Vein endothelial cell (primary cell): ENCODE data around the gene SMIM33. TPM values are rescaled to one million over a fixed set of nuclear protein-coding genes. Genes with fewer than 3 reads are reported as not detected.

Experiments
- small RNA-seq: library from RNA; depleted of rRNA; stranded (forward); fragments of <200 nt; gene quantifications from one replicate; pipeline ENCODE3, GENCODE V24; 2012
- total RNA-seq: library from RNA; depleted of rRNA; stranded (reverse); fragments of >200 nt; gene quantifications from 2 replicates; pipeline ENCODE4 v1.2.3, GENCODE V29; 2012

Gene SMIM33
- not detected in 2 replicates for total RNA-seq

DNA sequence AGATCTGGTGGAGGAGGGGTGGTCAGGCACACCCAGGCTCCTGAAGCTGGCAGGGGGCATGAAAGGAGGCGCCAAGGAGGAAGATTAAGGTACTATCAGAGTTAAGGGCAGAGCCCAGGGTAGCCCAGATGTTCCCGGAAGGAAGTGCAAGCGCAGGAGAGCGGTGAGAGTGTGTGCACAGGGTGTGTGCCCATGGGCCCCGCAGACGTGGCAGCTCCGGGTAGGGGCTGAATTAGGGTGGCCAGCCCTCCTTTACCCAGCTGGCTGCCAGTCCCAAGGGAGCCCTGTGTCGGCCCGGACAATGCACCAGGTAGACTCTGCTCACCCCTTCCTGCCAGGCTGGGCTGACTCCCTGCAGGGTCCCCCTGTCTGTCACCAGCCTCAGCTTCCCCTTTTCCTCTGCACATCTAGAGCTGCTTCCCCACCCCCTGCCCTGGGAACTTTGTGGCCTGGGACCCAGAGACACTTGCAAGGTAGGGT lies at the start of gene SMIM33:
TSS of gene SMIM33 (plus strand) at position 184 of the 480 bp plus-strand sequence. CDS start at position 302, 118 bp downstream.

DNA sequence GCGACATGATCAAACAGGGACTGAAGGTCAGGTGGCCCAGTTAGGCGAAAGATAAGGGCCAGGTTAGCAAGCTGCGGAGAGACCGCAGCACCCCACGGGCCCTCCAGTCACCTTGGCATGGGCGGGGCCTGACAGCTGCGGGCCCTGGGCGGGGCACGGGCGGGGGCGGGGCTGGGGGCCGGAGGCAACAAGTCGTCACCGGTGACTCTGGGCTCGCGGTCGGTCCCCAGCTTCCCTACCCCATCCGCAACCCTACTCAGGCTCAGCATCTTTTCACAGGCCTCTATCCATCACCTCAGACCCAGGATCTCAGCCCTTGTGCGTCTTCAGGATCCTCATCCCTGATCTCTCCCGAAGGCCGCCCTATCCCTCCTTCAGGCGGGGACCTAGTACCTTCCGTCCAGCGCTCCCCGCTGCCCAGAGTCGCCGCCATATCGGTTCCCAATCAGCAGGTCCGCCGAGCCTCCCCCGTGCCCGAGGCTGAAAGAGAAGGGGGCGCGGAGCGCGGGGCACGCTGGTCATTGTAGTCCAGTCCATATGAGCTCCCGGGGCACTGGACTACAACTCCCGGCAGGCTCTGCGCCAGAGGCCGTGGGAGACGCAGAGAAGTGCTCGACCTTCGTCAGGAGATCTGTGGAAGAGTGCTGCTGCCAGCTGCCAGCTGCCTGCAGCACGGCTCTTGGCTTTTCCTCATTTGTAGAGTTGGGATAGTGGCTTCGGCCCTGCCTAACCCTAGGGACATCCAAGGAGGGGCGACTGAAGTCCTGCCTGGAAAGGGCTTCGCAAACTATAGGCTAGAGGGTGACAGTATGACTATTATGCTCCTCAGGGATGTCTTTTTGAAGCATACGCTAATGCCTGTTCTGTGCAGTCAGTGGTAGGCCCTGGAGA lies 31.5 kb upstream of the SMIM33 start, which contains the start of gene DNAJC18:
TSS of gene DNAJC18 (minus strand) at position 513 of the 891 bp plus-strand sequence. CDS start at position 433, 80 bp downstream.

DNA sequence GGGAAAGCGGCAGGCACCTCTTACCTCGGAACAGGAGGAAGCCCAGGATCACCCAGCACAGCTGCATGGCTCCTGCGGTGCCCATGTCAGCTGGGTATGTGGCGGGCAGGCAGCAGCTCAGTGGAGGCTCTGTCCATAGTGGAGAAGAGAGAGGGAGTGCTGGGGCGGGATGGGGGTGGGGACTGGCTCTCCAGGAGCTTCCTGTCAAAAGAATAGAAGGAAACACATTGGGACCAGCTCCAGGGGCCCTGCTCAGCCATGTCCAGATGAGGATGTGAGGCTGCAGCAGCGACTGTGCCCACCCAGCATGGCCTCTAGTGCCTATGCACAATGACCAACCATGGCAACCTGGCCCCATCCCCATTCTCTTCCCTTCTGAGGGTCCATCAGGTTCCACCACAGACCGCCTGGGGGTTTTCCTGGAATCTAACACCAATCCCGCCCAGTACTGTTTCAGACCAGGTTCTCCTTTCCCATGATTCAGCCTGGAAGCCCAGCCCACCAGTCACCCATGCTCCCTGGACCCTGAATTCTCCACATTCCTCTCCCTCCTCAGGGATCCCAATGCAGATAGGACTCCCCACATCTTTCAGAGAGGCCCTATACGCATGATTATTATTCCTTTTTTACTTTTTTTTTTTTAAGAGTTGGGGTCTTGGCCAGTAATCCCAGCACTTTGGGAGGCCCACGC lies 8.1 kb upstream of the SMIM33 start, which contains the start of gene ECSCR:
TSS of gene ECSCR (minus strand) at position 158 of the 691 bp plus-strand sequence. CDS start at position 85, 73 bp downstream.

DNA sequence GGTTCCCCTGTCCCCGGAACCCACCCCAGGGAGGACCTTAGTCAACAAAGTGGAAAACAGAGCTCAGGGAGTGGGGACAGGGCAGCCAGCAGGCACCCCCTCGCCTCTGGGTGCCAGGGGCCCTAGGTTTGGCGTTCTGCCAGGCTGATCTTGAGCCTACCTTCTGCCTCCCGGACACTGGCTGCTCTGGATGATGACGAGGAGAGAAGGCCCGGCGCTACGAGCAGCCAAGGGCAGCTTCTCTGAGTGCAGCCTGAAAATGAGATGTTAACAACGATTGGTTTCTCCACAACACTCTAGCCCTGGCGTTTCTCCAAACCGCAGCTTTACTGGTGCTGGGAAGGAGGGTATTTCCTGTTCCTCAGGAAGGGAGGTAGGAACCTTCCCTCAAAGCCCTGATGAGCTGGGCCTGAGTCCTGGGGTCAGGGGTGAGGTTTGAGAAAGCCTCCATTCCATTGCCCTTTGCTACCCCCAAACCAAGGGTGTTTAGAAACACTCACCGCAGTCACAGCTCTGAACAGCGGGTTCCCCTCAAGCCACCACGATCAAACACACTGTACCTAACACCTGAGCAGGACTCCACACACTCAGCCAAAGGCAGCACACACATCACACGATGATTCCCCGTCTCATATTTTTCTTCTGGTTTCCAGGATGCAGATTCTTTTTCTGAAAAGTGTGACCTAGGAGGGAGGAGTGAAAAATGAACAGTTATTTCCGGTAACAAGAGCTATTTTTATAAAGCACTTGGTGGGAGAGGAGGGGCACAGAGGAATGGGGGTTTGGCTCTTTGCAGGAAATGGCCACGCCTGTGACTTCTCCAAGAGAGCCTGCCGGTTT lies 11.5 kb downstream of the SMIM33 start, which contains the start of gene STING1:
TSS of gene STING1 (minus strand) at position 709 of the 840 bp plus-strand sequence. CDS start 1,054 bp downstream, outside the sequence.

Small RNAs within 50 kb of the gene (small RNA-seq; reads per million reads assigned to genes)
- not detected for gene RNU5B-4P

Other genes with a start within 250 kb of the SMIM33 start
- 208 and 306 TPM in 2 replicates for gene MATR3, start 177.3 kb upstream of the SMIM33 start, total RNA-seq
- gene PAIP2, start 129.2 kb upstream of the SMIM33 start, total RNA-seq = 56.7 and 67.0 TPM in 2 replicates
- not detected in 2 replicates for gene SLC23A1, start 87.7 kb upstream of the SMIM33 start, total RNA-seq
- gene MZB1, start 81.1 kb upstream of the SMIM33 start, total RNA-seq = 0.19 TPM in 1 of 2 replicates, not detected in the other
- 4.6 and 7.2 TPM in 2 replicates for gene PROB1, start 75.9 kb upstream of the SMIM33 start, total RNA-seq
- gene SPATA24, start 66.9 kb upstream of the SMIM33 start, total RNA-seq = 4.1 and 6.2 TPM in 2 replicates
- 8.7 and 13.7 TPM in 2 replicates for gene DNAJC18, start 31.5 kb upstream of the SMIM33 start, total RNA-seq
- 329 and 359 TPM in 2 replicates for gene ECSCR, start 8.3 kb upstream of the SMIM33 start, total RNA-seq
- 56.9 and 67.3 TPM in 2 replicates for gene STING1, start 11.8 kb downstream of the SMIM33 start, total RNA-seq
- 76.8 and 92.5 TPM in 2 replicates for gene UBE2D2, start 90.3 kb downstream of the SMIM33 start, total RNA-seq
- 6.5 and 20.3 TPM in 2 replicates for gene CXXC5, start 177.3 kb downstream of the SMIM33 start, total RNA-seq